Spleen (tissue), 7 donors: ENCODE results near the gene TPPP3.

Experiments used
- POLR2A ChIP-seq, 3 donors: fragments of 450-650 bp; IDR thresholded peaks; one replicate each; pipeline ENCODE4 v1.5.1; 2017; ENCODE audit warnings: antibody characterized with exemption in 3 of 3, mild to moderate bottlenecking in 1 of 3
- TF ChIP-seq, protein P1 (sequence below), 11 experiments: fragments of 200-600 bp in 7 of 11; fragments of 450-650 bp in 4 of 11; sonication (generic) in 4 of 11; IDR thresholded peaks in 8 of 11; conservative IDR thresholded peaks in 3 of 11; 1 replicate in 7 of 11; 2 replicates in 4 of 11; pipeline versions ENCODE4 v1.4.0 to v1.8.0; 2016 to 2021; ENCODE audit warnings: antibody characterized with exemption in 11 of 11, inconsistent platforms in 4 of 11, mild to moderate bottlenecking in 1 of 11
- donor health status: DM: no; HTN: no; CAD: no; lungs with moderate emphysema.
- donor health status: DM: no; HTN: no; CAD: no.
- donor health status: DM: no; HTN: no; CAD: no.

DNA sequence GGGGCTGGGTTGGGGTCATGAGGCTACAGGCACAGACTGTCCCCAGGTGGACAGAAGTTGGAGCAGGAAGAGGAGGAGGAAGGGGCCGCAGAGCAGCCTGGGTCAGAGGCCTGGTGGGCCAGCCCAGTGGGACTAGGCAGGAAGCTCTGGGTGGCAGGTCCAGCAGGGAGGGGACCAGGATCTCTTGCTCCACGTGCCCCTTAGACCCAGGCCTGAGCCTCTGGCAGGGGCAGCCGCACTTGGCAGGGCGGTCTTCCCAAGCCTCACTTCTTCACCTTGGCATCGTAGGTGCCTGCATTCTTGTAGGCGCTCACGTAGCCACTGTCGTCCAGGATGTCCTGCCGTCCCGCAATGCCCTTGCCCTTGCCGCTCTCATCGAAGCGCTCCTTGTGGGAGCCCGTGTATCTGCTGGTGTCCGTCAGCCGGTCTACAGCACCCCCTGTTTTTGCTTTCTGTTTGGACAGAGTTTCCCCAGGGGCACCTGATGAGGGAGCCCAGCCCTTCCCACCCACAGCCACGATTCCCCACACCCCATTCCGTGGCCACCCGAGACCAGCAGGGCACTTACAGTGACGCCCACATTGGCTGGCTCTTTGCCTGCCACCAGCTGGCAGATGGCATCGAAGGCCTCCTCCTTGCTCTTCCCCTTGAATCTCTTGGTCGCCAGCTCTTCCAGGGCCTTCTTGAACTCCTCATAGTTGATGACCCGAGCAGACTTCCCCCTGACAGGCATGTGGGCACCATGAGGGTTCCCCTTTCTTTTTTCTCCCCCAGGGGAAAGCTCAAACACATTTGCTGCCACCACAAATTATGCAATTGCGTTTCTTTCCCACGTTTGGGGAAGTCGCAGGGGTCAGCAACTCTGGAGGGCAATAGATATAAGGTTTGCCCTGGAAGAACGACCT is 3.1 kb downstream of the TPPP3 start:
- TF ChIP-seq, protein P1, sequence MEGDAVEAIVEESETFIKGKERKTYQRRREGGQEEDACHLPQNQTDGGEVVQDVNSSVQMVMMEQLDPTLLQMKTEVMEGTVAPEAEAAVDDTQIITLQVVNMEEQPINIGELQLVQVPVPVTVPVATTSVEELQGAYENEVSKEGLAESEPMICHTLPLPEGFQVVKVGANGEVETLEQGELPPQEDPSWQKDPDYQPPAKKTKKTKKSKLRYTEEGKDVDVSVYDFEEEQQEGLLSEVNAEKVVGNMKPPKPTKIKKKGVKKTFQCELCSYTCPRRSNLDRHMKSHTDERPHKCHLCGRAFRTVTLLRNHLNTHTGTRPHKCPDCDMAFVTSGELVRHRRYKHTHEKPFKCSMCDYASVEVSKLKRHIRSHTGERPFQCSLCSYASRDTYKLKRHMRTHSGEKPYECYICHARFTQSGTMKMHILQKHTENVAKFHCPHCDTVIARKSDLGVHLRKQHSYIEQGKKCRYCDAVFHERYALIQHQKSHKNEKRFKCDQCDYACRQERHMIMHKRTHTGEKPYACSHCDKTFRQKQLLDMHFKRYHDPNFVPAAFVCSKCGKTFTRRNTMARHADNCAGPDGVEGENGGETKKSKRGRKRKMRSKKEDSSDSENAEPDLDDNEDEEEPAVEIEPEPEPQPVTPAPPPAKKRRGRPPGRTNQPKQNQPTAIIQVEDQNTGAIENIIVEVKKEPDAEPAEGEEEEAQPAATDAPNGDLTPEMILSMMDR (IDR thresholded peaks at IDR 0.05 in 8 of 11, conservative IDR thresholded peaks at IDR 0.05 in 3 of 11) = no peak
- no peak for TF ChIP-seq POLR2A (IDR thresholded peaks at IDR 0.05)
